Activated CD8-positive, alpha-beta T cell treated with anti-CD3 and anti-CD28 coated beads for 36 hours (primary cell): Measurements from ENCODE around the gene ATP4B. TPM values are rescaled to one million over a fixed set of nuclear protein-coding genes. Genes with fewer than 3 reads are reported as not detected.

ENCODE experiments used
- ATAC-seq: fragments of 200-7000 bp; cut with Tn5 transposase; one replicate; pipeline ENCODE4 v1.10.0; 2021; ENCODE audit warnings: mild to moderate bottlenecking, moderate library complexity
- CTCF ChIA-PET: fragments of 350-600 bp; sonication (Branson Sonifier 250); formaldehyde crosslinking; loops from one replicate; lab custom pipeline; 2021; ENCODE audit warnings: antibody characterized with exemption; lab: Charles Lee
- POLR2A ChIA-PET: fragments of 350-600 bp; sonication (Branson Sonifier 250); formaldehyde crosslinking; loops from one replicate; lab custom pipeline; 2021; ENCODE audit warnings: antibody characterized with exemption; lab: Charles Lee
- DNase-seq: peaks from one replicate; pipeline ENCODE4 v3.0.0-alpha.2; 2020
- H3K27ac Mint-ChIP-seq: one replicate; pipeline ENCODE4 v1.8.0; 2021; ENCODE audit warnings: mild to moderate bottlenecking, mixed read lengths
- H3K27me3 Mint-ChIP-seq: one replicate; pipeline ENCODE4 v1.8.0; 2021; ENCODE audit warnings: mixed read lengths
- H3K36me3 Mint-ChIP-seq: one replicate; pipeline ENCODE4 v1.8.0; 2021; ENCODE audit warnings: low read depth, mixed read lengths
- H3K4me1 Mint-ChIP-seq: one replicate; pipeline ENCODE4 v1.8.0; 2021; ENCODE audit warnings: low read depth, mixed read lengths
- H3K4me3 Mint-ChIP-seq: one replicate; pipeline ENCODE4 v1.8.0; 2021; ENCODE audit warnings: mild to moderate bottlenecking, moderate library complexity, mixed read lengths
- H3K9me3 Mint-ChIP-seq: one replicate; pipeline ENCODE4 v1.8.0; 2021; ENCODE audit warnings: mixed read lengths
- intact Hi-C: fragments of 100-400 bp; cut with micrococcal nuclease; formaldehyde crosslinking; loops from one replicate; pipeline ENCODE4 v1.10.0; 2022
- total RNA-seq, 2 experiments: library from RNA; stranded (reverse); gene quantifications; one replicate each; pipeline ENCODE4 v1.2.3, GENCODE V29; 2021
- TF ChIP-seq, protein P1 (sequence below): fragments of 200-600 bp; IDR thresholded peaks from one replicate; pipeline ENCODE4 v1.8.0; 2022; ENCODE audit warnings: antibody characterized with exemption, mild to moderate bottlenecking

The ATP4B gene
- total RNA-seq, 2 experiments from 2014 or later, result not detected

- ChIA-PET POLR2A (no interaction called here), CTCF (interaction anchor here (1.9 kb wide), 1 partner anchor 75 kb away, joined by 5 read pairs; no protein-coding TSS in a partner anchor)
- TF ChIP-seq, protein P1, sequence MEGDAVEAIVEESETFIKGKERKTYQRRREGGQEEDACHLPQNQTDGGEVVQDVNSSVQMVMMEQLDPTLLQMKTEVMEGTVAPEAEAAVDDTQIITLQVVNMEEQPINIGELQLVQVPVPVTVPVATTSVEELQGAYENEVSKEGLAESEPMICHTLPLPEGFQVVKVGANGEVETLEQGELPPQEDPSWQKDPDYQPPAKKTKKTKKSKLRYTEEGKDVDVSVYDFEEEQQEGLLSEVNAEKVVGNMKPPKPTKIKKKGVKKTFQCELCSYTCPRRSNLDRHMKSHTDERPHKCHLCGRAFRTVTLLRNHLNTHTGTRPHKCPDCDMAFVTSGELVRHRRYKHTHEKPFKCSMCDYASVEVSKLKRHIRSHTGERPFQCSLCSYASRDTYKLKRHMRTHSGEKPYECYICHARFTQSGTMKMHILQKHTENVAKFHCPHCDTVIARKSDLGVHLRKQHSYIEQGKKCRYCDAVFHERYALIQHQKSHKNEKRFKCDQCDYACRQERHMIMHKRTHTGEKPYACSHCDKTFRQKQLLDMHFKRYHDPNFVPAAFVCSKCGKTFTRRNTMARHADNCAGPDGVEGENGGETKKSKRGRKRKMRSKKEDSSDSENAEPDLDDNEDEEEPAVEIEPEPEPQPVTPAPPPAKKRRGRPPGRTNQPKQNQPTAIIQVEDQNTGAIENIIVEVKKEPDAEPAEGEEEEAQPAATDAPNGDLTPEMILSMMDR, result no peak
- DNase-seq (no peak), ATAC-seq (no peak)
- intact Hi-C loops, result no loop called here
- Mint-ChIP-seq H3K27ac (no peak within 1 kb of the TSS), H3K27me3 (no peaks in the 10 kb centered on the region), H3K4me3 (no peak within 1 kb of the TSS), H3K4me1 (peaks cover under 1% of the 10 kb centered on the region), H3K9me3 (peaks cover under 1% of the 10 kb centered on the region), H3K36me3 (no peaks in the 10 kb centered on the region)
Observed at GRCh38 chr13:113666951-113667701, 9.1 kb upstream of the ATP4B start, which contains the start of gene GRK1. GRK1 (plus strand) TSS chr13:113667219; CDS start chr13:113667387, 168 bp downstream.

- H3K9me3 Mint-ChIP-seq, result peaks cover 5% of the 10 kb centered on the region
- no peak for DNase-seq
- CTCF ChIA-PET, result interaction anchor here (1.9 kb wide), 1 partner anchor 76 kb away, joined by 5 read pairs; no protein-coding TSS in a partner anchor
Observed at GRCh38 chr13:113666329-113666670, 8.3 kb upstream of the ATP4B start.

DNA sequence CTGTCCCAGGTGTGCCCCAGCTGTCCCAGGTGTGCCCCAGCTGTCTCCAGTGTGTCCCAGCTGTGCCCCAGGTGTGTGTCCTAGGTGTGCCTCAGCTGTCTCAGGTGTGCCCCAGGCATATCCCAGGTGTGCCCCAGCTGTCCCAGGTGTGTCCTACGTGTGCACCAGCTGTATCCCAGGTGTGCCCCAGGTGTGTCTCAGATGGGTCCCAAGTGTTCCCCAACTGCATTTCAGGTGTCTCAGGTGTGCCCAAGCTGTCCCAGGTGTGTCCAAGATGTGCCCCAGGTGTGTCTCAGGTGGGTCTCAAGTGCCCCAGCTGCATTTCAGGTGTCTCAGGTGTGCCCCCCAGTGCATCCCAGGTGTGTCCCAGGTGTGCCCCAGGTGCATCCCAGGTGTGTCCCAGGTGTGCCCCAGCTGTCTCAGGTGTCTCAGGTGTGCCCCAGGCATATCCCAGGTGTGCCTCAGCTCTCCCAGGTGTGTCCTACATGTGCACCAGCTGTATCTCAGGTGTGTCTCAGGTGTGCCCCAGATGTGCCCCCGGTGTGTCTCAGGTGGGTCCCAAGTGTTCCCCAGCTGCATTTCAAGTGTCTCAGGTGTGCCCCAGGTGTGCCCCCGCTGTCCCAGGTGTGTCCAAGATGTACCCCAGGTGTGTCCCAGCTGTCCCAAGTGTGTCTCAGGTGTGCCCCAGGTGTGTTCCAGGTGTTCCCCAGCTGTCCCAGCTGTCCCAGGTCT is 7.8 kb upstream of the ATP4B start:
- DNase-seq, result no peak
- no peak overlapping the region for H3K27ac Mint-ChIP-seq
- H3K4me1 Mint-ChIP-seq, result no peaks in the 10 kb centered on the region
- TF ChIP-seq, protein P1, result no peak
- no peaks in the 10 kb centered on the region for H3K36me3 Mint-ChIP-seq
- CTCF ChIA-PET, result interaction anchor here (1.9 kb wide), 1 partner anchor 76 kb away, joined by 5 read pairs; no protein-coding TSS in a partner anchor
- H3K9me3 Mint-ChIP-seq, result peaks cover 11% of the 10 kb centered on the region
- no peaks in the 10 kb centered on the region for H3K27me3 Mint-ChIP-seq
- intact Hi-C loops, result no loop called here
- no peak for ATAC-seq
- H3K4me3 Mint-ChIP-seq, result no peak overlapping the region
- POLR2A ChIA-PET, result no interaction called here

More at GRCh38 chr13:113666329-113666670, 8.3 kb upstream of the ATP4B start:
- Mint-ChIP-seq H3K4me1 (no peaks in the 10 kb centered on the region), H3K27ac (no peak overlapping the region), H3K27me3 (no peaks in the 10 kb centered on the region), H3K4me3 (no peak overlapping the region), H3K36me3 (no peaks in the 10 kb centered on the region)
- intact Hi-C loops, result no loop called here
- TF ChIP-seq, protein P1, result no peak
- POLR2A ChIA-PET, result no interaction called here
- ATAC-seq, result no peak

DNA sequence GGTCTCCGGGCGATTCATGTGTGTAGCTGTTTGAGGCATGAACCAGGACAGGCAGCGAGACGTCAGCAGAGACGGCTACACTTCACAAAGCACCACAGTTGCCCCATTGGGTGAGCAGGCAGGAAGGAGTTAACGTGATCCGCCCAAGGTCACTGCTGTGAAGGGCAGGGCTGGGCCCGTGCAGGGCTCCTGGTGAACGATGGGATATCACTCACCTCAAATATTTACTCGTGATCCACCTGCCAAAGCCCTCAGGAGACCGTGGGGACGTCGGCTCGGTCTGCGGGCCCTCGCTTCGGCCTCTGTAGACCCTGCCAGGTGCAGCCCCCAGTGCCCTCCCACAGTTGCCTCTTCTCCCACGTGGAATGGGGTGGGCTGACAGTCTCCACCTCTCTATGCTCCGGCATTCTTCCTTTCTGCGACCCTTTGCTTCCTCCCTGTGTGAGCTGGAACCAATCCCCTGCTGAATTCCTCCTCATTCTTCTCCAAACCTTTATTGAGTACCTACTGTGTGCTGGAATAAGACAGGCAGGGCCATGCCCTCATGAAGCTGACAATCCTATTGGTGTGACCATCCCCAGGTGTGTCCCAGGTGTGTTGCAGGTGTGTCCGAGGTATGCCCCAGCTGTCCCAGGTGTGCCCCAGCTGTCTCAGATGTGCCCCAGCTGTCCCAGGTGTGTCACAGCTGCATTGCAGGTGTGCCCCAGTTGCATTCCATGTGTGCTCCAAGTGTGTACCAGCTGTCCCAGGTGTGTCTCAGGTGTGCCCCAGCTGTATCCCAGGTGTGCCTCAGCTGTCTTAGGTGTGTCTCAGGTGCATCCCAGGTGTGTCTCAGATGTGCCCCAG is 7.0 kb upstream of the ATP4B start:
- ATAC-seq (no peak), DNase-seq (no peak)
- Mint-ChIP-seq H3K9me3 (peaks cover 13% of the 10 kb centered on the region), H3K27ac (no peak overlapping the region), H3K4me1 (no peaks in the 10 kb centered on the region), H3K4me3 (no peak overlapping the region), H3K27me3 (no peaks in the 10 kb centered on the region), H3K36me3 (no peaks in the 10 kb centered on the region)
- ChIA-PET CTCF (no interaction called here), POLR2A (no interaction called here)
- intact Hi-C loops, result no loop called here
- TF ChIP-seq, protein P1, result no peak
